Left kidney (tissue), 2 donors: ENCODE results near the gene CCER1. TPM values are rescaled to one million over a fixed set of nuclear protein-coding genes. Genes with fewer than 3 reads are reported as not detected.

ENCODE experiments used
- DNase-seq: peaks from one replicate; pipeline ENCODE4 v3.0.0-alpha.2; 2013
- polyA plus RNA-seq: library from polyadenylated mRNA; unstranded; fragments of 120-200 nt; gene quantifications from one replicate; pipeline ENCODE4 v1.2.1, GENCODE V29; 2013; ENCODE audit not compliant: insufficient read length

Gene CCER1
- polyA plus RNA-seq, 1 donor: not detected

GRCh38 chr12:90969346-90969745, 14.4 kb upstream of the CCER1 start:
- DNase-seq: no peak

DNA sequence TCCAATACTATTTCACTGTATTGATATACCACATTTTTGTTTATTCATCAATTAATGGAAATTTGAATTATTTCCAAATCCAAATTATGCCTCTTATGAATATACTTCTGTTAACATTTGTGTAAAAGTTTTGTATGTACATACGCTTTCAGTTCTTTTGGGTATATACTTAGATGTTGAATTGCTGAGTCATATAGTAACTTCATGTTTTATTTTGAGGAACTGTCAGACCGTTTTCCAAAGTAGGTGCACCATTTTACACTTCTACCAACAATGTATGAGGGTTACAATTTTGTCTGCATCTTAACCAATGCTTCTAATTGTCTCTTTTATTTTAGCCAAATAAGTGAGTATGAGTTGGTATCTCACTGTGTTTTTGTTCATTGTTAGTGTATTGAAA, 10.2 kb upstream of the CCER1 start:
- DNase-seq: no peak

GRCh38 chr12:90964616-90965015, 9.6 kb upstream of the CCER1 start:
- DNase-seq: no peak

- DNase-seq: no peak
Measured at GRCh38 chr12:90963946-90964345, 9.0 kb upstream of the CCER1 start.

GRCh38 chr12:90961154-90961553, 6.2 kb upstream of the CCER1 start:
- no peak for DNase-seq

- peak; percentile 43 for DNase-seq
Measured at GRCh38 chr12:90959538-90960139, 4.7 kb upstream of the CCER1 start.

- no peak for DNase-seq
Measured at GRCh38 chr12:90959032-90959431, 4.1 kb upstream of the CCER1 start.

GRCh38 chr12:90958347-90958746, 3.4 kb upstream of the CCER1 start:
- DNase-seq: no peak

GRCh38 chr12:90954428-90954827, 548 bp downstream of the CCER1 start:
- no peak for DNase-seq

GRCh38 chr12:90953956-90954421, 987 bp downstream of the CCER1 start:
- DNase-seq: no peak

- DNase-seq: no peak
Measured at GRCh38 chr12:90951432-90952105, 3.4 kb downstream of the CCER1 start.

DNA sequence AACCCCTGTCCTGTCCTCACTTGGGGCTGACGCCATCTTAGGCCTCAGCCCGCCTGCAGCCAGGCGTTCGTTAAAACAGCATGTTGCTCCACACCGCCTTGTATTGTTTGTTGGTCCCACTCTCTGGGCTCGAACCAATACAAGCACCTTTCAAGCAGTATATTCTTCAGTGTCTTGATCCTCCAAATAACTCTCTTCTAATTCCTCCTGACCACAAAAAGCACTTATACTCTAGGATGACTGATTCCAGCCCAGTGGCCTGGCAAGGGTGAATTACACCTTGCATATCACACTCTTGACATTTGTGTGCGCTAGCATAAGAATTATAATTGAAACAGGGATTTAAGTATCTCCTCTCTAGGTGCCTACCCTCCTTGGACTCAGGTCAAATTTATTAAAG, 7.1 kb downstream of the CCER1 start:
- no peak for DNase-seq

DNA sequence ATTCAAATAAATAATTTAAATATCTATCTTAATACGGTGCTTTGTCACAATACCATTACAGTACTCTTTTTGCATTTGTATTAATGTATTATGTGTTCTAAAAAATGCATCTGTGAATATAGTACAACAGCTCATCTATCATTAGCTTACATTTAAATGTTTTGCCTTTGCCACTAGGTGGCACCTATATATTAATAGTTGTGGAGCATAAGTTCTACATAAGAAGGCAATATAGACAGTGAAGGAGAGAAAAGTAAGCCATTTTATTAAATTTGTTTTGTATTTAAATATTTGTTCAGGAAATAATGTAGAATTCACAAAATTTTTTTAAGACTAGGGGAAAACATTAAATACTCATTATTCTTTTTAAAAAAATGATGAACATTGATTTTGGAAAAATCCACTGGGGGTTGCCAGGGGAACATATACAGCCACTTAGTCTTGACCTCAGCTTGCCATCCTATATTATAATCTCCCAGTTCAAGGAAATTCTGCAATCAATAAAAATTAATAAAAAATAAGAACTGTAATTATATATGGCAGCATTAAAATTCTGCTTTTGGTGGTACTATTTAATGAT, 9.8 kb downstream of the CCER1 start:
- DNase-seq: no peak

DNA sequence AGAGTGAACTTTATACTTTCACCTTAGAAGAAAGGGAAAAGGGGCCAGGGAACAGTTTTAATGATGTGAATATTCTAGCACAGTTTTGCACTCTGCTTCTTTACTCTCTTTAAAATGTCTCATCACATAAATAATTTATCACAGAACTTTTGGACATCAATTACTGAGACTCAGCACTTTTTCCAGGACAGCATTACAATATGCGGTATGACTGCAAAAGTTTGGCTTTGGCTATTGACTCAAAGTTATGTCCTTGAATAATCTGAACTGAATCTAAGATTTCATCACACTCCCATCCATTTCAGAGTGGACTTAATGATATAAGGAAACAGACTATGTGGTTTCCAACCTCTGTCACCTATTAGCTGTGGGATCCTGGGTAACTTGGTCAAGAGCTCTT, 11.7 kb downstream of the CCER1 start:
- no peak for DNase-seq

GRCh38 chr12:90940872-90941499, 14.0 kb downstream of the CCER1 start:
- DNase-seq: no peak

GRCh38 chr12:90939382-90939781, 15.6 kb downstream of the CCER1 start:
- DNase-seq: no peak

GRCh38 chr12:90938451-90938850, 16.5 kb downstream of the CCER1 start:
- no peak for DNase-seq

GRCh38 chr12:90937651-90938050, 17.3 kb downstream of the CCER1 start:
- no peak for DNase-seq

GRCh38 chr12:90936230-90937005, 18.6 kb downstream of the CCER1 start:
- no peak for DNase-seq

DNA sequence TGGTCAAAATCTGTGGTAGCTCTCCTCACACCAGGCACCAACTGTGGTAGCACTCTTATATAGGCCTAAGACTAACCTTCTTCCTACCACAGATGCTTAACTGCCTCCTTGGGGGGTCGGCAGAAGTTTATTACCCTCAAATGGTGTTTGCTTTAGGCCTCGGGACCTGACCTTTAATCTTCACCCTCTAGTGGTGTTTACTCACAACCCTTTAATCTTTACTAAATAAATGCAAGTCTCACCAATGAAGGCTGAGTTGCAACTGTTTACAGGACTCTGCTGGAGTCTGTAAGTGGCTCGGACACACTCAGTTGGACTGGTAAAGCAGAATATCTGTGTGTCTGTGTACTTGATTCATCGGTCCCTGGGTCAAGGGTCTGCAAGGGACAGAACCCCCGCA, 29.4 kb downstream of the CCER1 start:
- DNase-seq: no peak

DNA sequence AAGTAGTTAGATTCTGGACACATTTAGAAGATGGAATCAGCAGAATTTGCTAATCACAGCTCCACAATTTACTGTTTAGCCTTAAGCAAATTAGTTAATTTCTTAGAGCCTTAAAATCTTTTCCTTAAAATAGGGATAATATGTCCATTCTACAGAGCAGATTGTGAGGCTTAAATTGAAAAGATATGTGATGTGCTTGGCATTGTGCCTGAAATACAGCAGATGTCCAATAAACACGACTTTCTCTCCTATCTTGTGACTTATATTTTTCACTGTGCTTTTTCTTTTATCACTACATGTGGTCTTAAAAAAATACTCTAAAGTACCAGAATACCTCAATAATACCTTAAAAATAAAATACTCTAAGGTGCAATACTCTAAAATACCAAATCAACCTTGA, 30.6 kb downstream of the CCER1 start:
- DNase-seq: no peak

DNA sequence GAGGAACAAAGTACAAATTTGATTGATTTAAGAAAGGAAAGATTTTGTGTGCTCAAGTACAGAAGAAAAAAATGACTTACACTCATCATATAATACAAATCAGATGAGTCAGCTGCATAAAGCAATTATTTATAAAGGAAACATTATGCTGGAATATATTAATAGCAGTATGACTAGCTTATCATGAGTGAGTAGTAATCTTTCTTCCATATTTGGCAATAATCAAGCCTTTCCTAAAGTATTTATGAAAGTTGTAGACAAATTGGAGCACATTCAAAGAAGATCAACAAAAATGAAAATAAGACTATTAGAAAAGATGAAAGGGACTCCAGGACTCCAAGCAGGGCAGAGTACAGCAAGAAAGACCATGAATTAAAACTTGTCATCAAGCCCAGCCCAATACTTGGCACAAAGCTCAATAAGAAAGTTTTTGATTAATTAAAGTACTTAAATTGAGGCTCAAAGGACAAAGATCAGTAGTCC, 32.8 kb downstream of the CCER1 start:
- DNase-seq: peak; percentile 22
